Spleen (tissue), 11 donors: ENCODE results near the gene KLB. TPM values are rescaled to one million over a fixed set of nuclear protein-coding genes. Genes with fewer than 3 reads are reported as not detected.
"Not testable (repeated sequence)": the region's sequence is repeated elsewhere in the genome, so short reads cannot be mapped to it uniquely, and the experiment has no call there.

Source experiments
- DNase-seq: peaks from one replicate; pipeline ENCODE4 v3.0.0-alpha.2; 2020
- H3K27ac ChIP-seq, 8 donors: fragments of 200-600 bp; sonication (generic) in 7 of 8; 1 replicate in 4 of 8; 2 replicates in 4 of 8; pipeline versions ENCODE4 v1.5.0 to v1.8.0; 2016 to 2021; ENCODE audit warnings: inconsistent platforms in 4 of 8, mild to moderate bottlenecking in 4 of 8, moderate library complexity in 1 of 8
- H3K27me3 ChIP-seq, 7 donors: fragments of 200-600 bp; sonication (generic) in 6 of 7; replicated peaks in 1 of 7; 1 replicate in 4 of 7; 2 replicates in 3 of 7; pipeline versions ENCODE4 v1.5.0 to v1.8.0; 2016 to 2021; ENCODE audit warnings: inconsistent platforms in 3 of 7, mild to moderate bottlenecking in 1 of 7
- H3K36me3 ChIP-seq, 6 donors: fragments of 200-600 bp; sonication (generic) in 5 of 6; 1 replicate in 4 of 6; 2 replicates in 2 of 6; pipeline versions ENCODE4 v1.5.0 to v1.8.0; 2016 to 2021; ENCODE audit warnings: inconsistent platforms in 2 of 6
- H3K4me1 ChIP-seq, 6 donors: fragments of 200-600 bp; sonication (generic) in 5 of 6; 1 replicate in 3 of 6; 2 replicates in 3 of 6; pipeline versions ENCODE4 v1.5.0 to v1.8.0; 2016 to 2021; ENCODE audit warnings: inconsistent platforms in 3 of 6
- H3K4me3 ChIP-seq, 8 donors: fragments of 200-600 bp; sonication (generic) in 7 of 8; 1 replicate in 4 of 8; 2 replicates in 4 of 8; pipeline versions ENCODE4 v1.5.0 to v1.8.0; 2016 to 2021; ENCODE audit warnings: inconsistent platforms in 4 of 8, mild to moderate bottlenecking in 4 of 8, moderate library complexity in 2 of 8
- H3K9me3 ChIP-seq, 8 donors: fragments of 200-600 bp; sonication (generic) in 7 of 8; 1 replicate in 4 of 8; 2 replicates in 4 of 8; pipeline versions ENCODE4 v1.5.0 to v1.8.0; 2016 to 2021; ENCODE audit warnings: inconsistent platforms in 4 of 8
- CTCF ChIP-seq, 11 experiments: fragments of 200-600 bp in 7 of 11; fragments of 450-650 bp in 4 of 11; sonication (generic) in 4 of 11; IDR thresholded peaks in 8 of 11; conservative IDR thresholded peaks in 3 of 11; 1 replicate in 7 of 11; 2 replicates in 4 of 11; pipeline versions ENCODE4 v1.4.0 to v1.8.0; 2016 to 2021; ENCODE audit warnings: antibody characterized with exemption in 11 of 11, inconsistent platforms in 4 of 11, mild to moderate bottlenecking in 1 of 11
- POLR2A ChIP-seq, 3 donors: fragments of 450-650 bp; IDR thresholded peaks; one replicate each; pipeline ENCODE4 v1.5.1; 2017; ENCODE audit warnings: antibody characterized with exemption in 3 of 3, mild to moderate bottlenecking in 1 of 3
- POLR2AphosphoS5 ChIP-seq, 3 donors: sonication (generic); formaldehyde crosslinking; IDR thresholded peaks; one replicate each; pipeline ENCODE4 v1.5.1; 2017; ENCODE audit warnings: antibody characterized with exemption in 3 of 3
- WGBS, 5 donors: extraction: QIAGEN DNeasy Blood & Tissue Kit in 3 of 5; methylation state at CpG; one replicate each; pipeline versions ENCODE4 v1.1.5 to v1.1.7; 2013 to 2018; 5-methylcytosine and 5-hydroxymethylcytosine counted together
- intact Hi-C: fragments of 100-400 bp; cut with DNase I; formaldehyde crosslinking; loops from one replicate; pipeline ENCODE4 v1.15.0; 2023; ENCODE audit warnings: low total_unique reads
- polyA plus RNA-seq, 3 donors: library from polyadenylated mRNA; stranded (reverse); fragments of 200-250 nt; gene quantifications; one replicate each; pipeline ENCODE4 v1.2.1, GENCODE V29; 2013
- total RNA-seq, 7 donors: library from RNA; depleted of rRNA in 3 of 7; stranded (reverse); fragments of >200 nt in 3 of 7; fragmentation: NEBNext Ultra II Directional in 4 of 7; extraction: Animal tissue kit (Norgen Biotek cat#: 25700) in 4 of 7; gene quantifications; one replicate each; pipeline versions ENCODE4 v1.1.0 to v1.2.1, GENCODE V29; 2016 to 2021
- donor health status: healthy with polysubstance abuse.
- donor health status: DM: no; HTN: no; CAD: no; lungs with moderate emphysema.
- donor health status: DM: no; HTN: no; CAD: no.
- donor health status: Bipolar disorder and iron deficiency.
- donor health status: healthy.
- donor health status: DM: no; HTN: no; CAD: no.
- donor health status: DM: yes; HTN: yes; CAD: no.

KLB gene
- total and polyA plus RNA-seq, 10 donors, result 0.03 TPM; not detected in 9

GRCh38 chr4:39384563-39384962, 22.2 kb upstream of the KLB start:
- 92 to 95% (median 93%) methylated on average over 11 of the region's 11 CpGs for whole genome bisulfite sequencing, 5 donors
- TF ChIP-seq CTCF (IDR thresholded peaks at IDR 0.05 in 8 of 11, conservative IDR thresholded peaks at IDR 0.05 in 3 of 11), result no peak
- TF ChIP-seq POLR2A (IDR thresholded peaks at IDR 0.05), result no peak
- no peak for TF ChIP-seq POLR2AphosphoS5 (IDR thresholded peaks at IDR 0.05)
- intact Hi-C loops, result no loop called here

DNA sequence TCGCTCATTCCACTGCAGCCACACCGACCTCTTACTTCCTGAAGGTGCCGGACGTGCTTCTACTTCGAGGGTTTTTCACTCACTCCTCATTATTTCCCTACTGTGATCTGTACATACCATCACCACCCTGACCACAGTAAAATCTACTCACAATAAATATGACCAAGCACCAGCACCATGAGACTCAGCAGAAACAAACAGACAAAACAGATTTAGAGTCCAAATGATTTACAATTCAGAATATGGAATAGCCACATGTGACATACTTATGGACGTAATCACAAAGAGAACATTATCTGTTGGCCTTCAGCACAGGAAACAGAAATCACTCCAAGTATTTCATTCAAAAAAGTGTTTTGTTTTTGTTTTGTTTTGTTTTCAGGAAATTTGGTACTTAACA, 16.1 kb upstream of the KLB start:
- peak overlapping the region in 2 of 8 donors; percentile 22 to 47 for H3K27ac ChIP-seq
- intact Hi-C loops, result no loop called here
- TF ChIP-seq POLR2A (IDR thresholded peaks at IDR 0.05) (no peak), CTCF (IDR thresholded peaks at IDR 0.05 in 8 of 11, conservative IDR thresholded peaks at IDR 0.05 in 3 of 11) (no peak), POLR2AphosphoS5 (IDR thresholded peaks at IDR 0.05) (no peak)
- H3K9me3 ChIP-seq, result no peaks in the 10 kb centered on the region
- 56 to 81% (median 67%) methylated on average over 6 of the region's 6 CpGs for WGBS, 5 donors
- H3K4me1 ChIP-seq, result no peaks in the 10 kb centered on the region
- H3K27me3 ChIP-seq, result no peaks in the 10 kb centered on the region
- no peaks in the 10 kb centered on the region for H3K36me3 ChIP-seq
- DNase-seq, result no peak
- H3K4me3 ChIP-seq, result peak overlapping the region in 1 of 8 donors; percentile 14

More at GRCh38 chr4:39384563-39384962, 22.2 kb upstream of the KLB start:
- H3K4me1 ChIP-seq, result no peaks in the 10 kb centered on the region
- H3K27me3 ChIP-seq, result no peaks in the 10 kb centered on the region
- no peak for DNase-seq
- no peak overlapping the region for H3K4me3 ChIP-seq
- H3K27ac ChIP-seq, result no peak overlapping the region
- peaks cover 0 to 5% (median 0%) of the 10 kb centered on the region in 8 donors for H3K9me3 ChIP-seq
- no peaks in the 10 kb centered on the region for H3K36me3 ChIP-seq

- no peaks in the 10 kb centered on the region for H3K27me3 ChIP-seq
- no peak overlapping the region for H3K4me3 ChIP-seq
- H3K36me3 ChIP-seq, result no peaks in the 10 kb centered on the region
- no peaks in the 10 kb centered on the region for H3K9me3 ChIP-seq
- H3K27ac ChIP-seq, result no peak overlapping the region
- TF ChIP-seq CTCF (IDR thresholded peaks at IDR 0.05 in 8 of 11, conservative IDR thresholded peaks at IDR 0.05 in 3 of 11) (no peak), POLR2AphosphoS5 (IDR thresholded peaks at IDR 0.05) (no peak), POLR2A (IDR thresholded peaks at IDR 0.05) (no peak)
- 75 to 83% (median 80%) methylated on average over 3 of the region's 3 CpGs for WGBS, 5 donors
- no peaks in the 10 kb centered on the region for H3K4me1 ChIP-seq
- intact Hi-C loops, result no loop called here
- no peak for DNase-seq
Observed at GRCh38 chr4:39394706-39395105, 12.0 kb upstream of the KLB start.

DNA sequence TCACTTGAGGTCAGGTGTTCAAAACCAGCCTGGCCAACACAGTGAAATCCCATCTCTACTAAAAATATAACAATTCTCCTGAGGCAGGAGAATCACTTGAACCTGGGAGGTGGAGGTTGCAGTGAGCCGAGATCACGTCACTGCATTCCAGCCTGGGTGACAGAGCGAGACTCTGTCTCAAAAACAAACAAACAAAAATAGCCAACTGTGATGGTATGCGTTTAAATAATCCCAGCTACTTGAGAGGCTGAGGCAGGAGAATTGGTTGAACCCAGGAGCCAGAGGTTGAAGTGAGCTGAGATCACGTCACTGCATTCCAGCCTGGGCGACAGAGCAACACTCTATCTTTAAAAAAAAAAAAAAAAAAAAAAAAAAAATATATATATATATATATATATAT, 5.1 kb upstream of the KLB start:
- H3K4me3 ChIP-seq, H3K27me3 ChIP-seq, H3K4me1 ChIP-seq, H3K36me3 ChIP-seq, H3K27ac ChIP-seq, intact Hi-C loops, H3K9me3 ChIP-seq, DNase-seq: not testable (repeated sequence)
- 83 to 95% (median 90%) methylated on average over 6 of the region's 6 CpGs for WGBS, 5 donors

DNA sequence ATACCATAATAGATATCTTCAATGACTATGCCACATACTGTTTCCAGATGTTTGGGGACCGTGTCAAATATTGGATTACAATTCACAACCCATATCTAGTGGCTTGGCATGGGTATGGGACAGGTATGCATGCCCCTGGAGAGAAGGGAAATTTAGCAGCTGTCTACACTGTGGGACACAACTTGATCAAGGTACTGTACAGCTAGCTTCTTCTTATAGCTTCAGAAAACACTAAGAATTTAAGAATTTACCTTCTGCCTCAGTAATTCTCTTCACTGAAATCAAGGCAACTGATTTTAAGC, 805 bp downstream of the KLB start:
- Histone ChIP-seq H3K4me3 (no peak overlapping the region), H3K9me3 (no peaks in the 10 kb centered on the region), H3K27ac (no peak overlapping the region), H3K4me1 (no peaks in the 10 kb centered on the region), H3K36me3 (no peaks in the 10 kb centered on the region), H3K27me3 (no peaks in the 10 kb centered on the region)
- WGBS, 5 donors, result 63 to 94% (median 67%) methylated on average over 1 of the region's 1 CpG
- TF ChIP-seq POLR2A (IDR thresholded peaks at IDR 0.05), result no peak
- no peak for TF ChIP-seq CTCF (IDR thresholded peaks at IDR 0.05 in 8 of 11, conservative IDR thresholded peaks at IDR 0.05 in 3 of 11)
- TF ChIP-seq POLR2AphosphoS5 (IDR thresholded peaks at IDR 0.05), result no peak
- DNase-seq, result no peak
- intact Hi-C loops, result no loop called here
